H1 (cell line): ENCODE results near the gene IL1RL1. TPM values are rescaled to one million over a fixed set of nuclear protein-coding genes. Genes with fewer than 3 reads are reported as not detected.

Experiments used
- CTCF ChIA-PET: fragments of 300-600 bp; sonication (Branson Sonifier 250); formaldehyde crosslinking; loops from one replicate; lab custom pipeline; 2021; ENCODE audit not compliant: partially characterized antibody; lab: Charles Lee
- POLR2A ChIA-PET: fragments of 300-600 bp; sonication (Branson Sonifier 250); formaldehyde crosslinking; loops from one replicate; lab custom pipeline; 2021; ENCODE audit warnings: inconsistent platforms; ENCODE audit not compliant: partially characterized antibody; lab: Charles Lee
- DNase-seq, 2 experiments: peaks; one replicate each; pipeline versions ENCODE4 v3.0.0 to v3.0.0-alpha.2; 2010 to 2022; ENCODE audit warnings: low spot score in 2 of 2, low read depth in 1 of 2, mixed read lengths in 1 of 2
- FAIRE-seq: peaks from 2 replicates; lab custom pipeline; 2011; peaks lifted over from hg19 to GRCh38; lab: Jason Lieb, UNC
- H2AFZ ChIP-seq: 2 replicates; pipeline ENCODE4 v1.8.1; 2012; ENCODE audit warnings: low read length, inconsistent platforms
- H2AK5ac ChIP-seq: 2 replicates; pipeline ENCODE4 v1.6.1; 2013; ENCODE audit warnings: low read depth, low read length
- H2BK120ac ChIP-seq: replicated peaks from 2 replicates; pipeline ENCODE3; 2013; ENCODE audit warnings: low read depth, low read length, inconsistent platforms
- H2BK12ac ChIP-seq: 2 replicates; pipeline ENCODE4 v1.6.1; 2013; ENCODE audit warnings: low read depth, low read length
- H2BK15ac ChIP-seq: 2 replicates; pipeline ENCODE4 v1.6.1; 2013; ENCODE audit warnings: low read length
- H2BK20ac ChIP-seq: 2 replicates; pipeline ENCODE4 v1.6.1; 2013; ENCODE audit warnings: low read length
- H2BK5ac ChIP-seq: 2 replicates; pipeline ENCODE4 v1.6.1; 2013; ENCODE audit warnings: low read depth, low read length
- H3K14ac ChIP-seq: 2 replicates; pipeline ENCODE4 v1.6.1; 2013; ENCODE audit warnings: inconsistent platforms; ENCODE audit not compliant: insufficient read length
- H3K18ac ChIP-seq: 2 replicates; pipeline ENCODE4 v1.6.1; 2013; ENCODE audit warnings: low read length; ENCODE audit errors: extremely low read depth
- H3K23ac ChIP-seq: 2 replicates; pipeline ENCODE4 v1.6.1; 2013; ENCODE audit warnings: inconsistent platforms; ENCODE audit not compliant: insufficient read length
- H3K23me2 ChIP-seq: 2 replicates; pipeline ENCODE4 v1.6.1; 2013; ENCODE audit warnings: low read depth, low read length
- H3K27ac ChIP-seq: 2 replicates; pipeline ENCODE4 v1.6.1; 2011; ENCODE audit warnings: low read depth, low read length, inconsistent platforms
- H3K27me3 ChIP-seq, 4 experiments: replicated peaks in 1 of 4; 1 replicate in 1 of 4; 2 replicates in 3 of 4; pipeline versions ENCODE4 v1.6.1 to v1.8.1; 2011 to 2013; ENCODE audit warnings: low read length in 3 of 4, mild to moderate bottlenecking in 3 of 4, inconsistent platforms in 2 of 4, mixed read lengths in 2 of 4, moderate library complexity in 1 of 4; ENCODE audit not compliant: control insufficient read depth in 3 of 4, insufficient read depth in 3 of 4; ENCODE audit errors: extremely low read depth in 1 of 4
- H3K36me3 ChIP-seq, 4 experiments: 2 replicates each; pipeline versions ENCODE4 v1.6.1 to v1.8.1; 2011 to 2013; ENCODE audit warnings: mild to moderate bottlenecking in 4 of 4, low read length in 3 of 4, moderate library complexity in 2 of 4, control low read depth in 1 of 4, inconsistent platforms in 1 of 4; ENCODE audit not compliant: insufficient read depth in 4 of 4, control insufficient read depth in 2 of 4
- H3K4ac ChIP-seq: replicated peaks from 2 replicates; pipeline ENCODE3; 2013; ENCODE audit warnings: low read length, low read depth, mixed read lengths, inconsistent platforms; ENCODE audit not compliant: insufficient read length
- H3K4me1 ChIP-seq, 4 experiments: replicated peaks in 1 of 4; 1 replicate in 1 of 4; 2 replicates in 3 of 4; pipeline versions ENCODE4 v1.6.1 to v1.8.1; 2011 to 2013; ENCODE audit warnings: low read length in 3 of 4, inconsistent platforms in 2 of 4, mixed read lengths in 1 of 4; ENCODE audit not compliant: insufficient read depth in 4 of 4, control insufficient read depth in 3 of 4
- H3K4me2 ChIP-seq, 2 experiments: 2 replicates each; pipeline versions ENCODE4 v1.6.1 to v1.8.1; 2011 to 2013; ENCODE audit warnings: low read depth in 2 of 2, low read length in 2 of 2, control low read depth in 1 of 2, inconsistent platforms in 1 of 2, mild to moderate bottlenecking in 1 of 2; ENCODE audit not compliant: insufficient read depth in 1 of 2
- H3K4me3 ChIP-seq, 4 experiments: fragments of 200-600, 300-600 bp in 1 of 4; sonication (generic), shearing (Covaris generic), sonication (Bioruptor Twin) in 1 of 4; 2 replicates each; pipeline versions ENCODE4 v1.5.1 to v1.8.1; 2011 to 2016; ENCODE audit warnings: low read length in 4 of 4, low read depth in 3 of 4, control low read depth in 2 of 4, inconsistent platforms in 2 of 4, mild to moderate bottlenecking in 2 of 4, mixed read lengths in 1 of 4, moderate library complexity in 1 of 4; ENCODE audit not compliant: insufficient read depth in 2 of 4; ENCODE audit errors: extremely low read depth in 1 of 4
- H3K56ac ChIP-seq: replicated peaks from 2 replicates; pipeline ENCODE3; 2013; ENCODE audit warnings: low read depth, mild to moderate bottlenecking, mixed read lengths, low read length, inconsistent platforms; ENCODE audit not compliant: insufficient read length
- H3K79me1 ChIP-seq: 2 replicates; pipeline ENCODE4 v1.6.1; 2013; ENCODE audit warnings: low read depth, low read length, control low read depth
- H3K79me2 ChIP-seq, 2 experiments: 2 replicates each; pipeline versions ENCODE4 v1.6.1 to v1.8.1; 2012 to 2013; ENCODE audit warnings: low read length in 2 of 2, mild to moderate bottlenecking in 2 of 2, inconsistent platforms in 1 of 2; ENCODE audit not compliant: insufficient read depth in 2 of 2, control insufficient read depth in 1 of 2
- H3K9ac ChIP-seq, 4 experiments: replicated peaks in 1 of 4; 1 replicate in 1 of 4; 2 replicates in 3 of 4; pipeline versions ENCODE4 v1.6.1 to v1.8.1; 2011 to 2013; ENCODE audit warnings: low read depth in 3 of 4, low read length in 3 of 4, control low read depth in 2 of 4, mild to moderate bottlenecking in 2 of 4, moderate library complexity in 2 of 4, inconsistent platforms in 1 of 4; ENCODE audit errors: extremely low read depth in 1 of 4
- H3K9me3 ChIP-seq, 2 experiments: 2 replicates each; pipeline versions ENCODE4 v1.6.1 to v1.8.1; 2012 to 2013; ENCODE audit warnings: mild to moderate bottlenecking in 2 of 2, moderate library complexity in 2 of 2, control low read depth in 1 of 2, inconsistent platforms in 1 of 2, low read depth in 1 of 2, low read length in 1 of 2, mixed read lengths in 1 of 2; ENCODE audit not compliant: insufficient read depth in 2 of 2
- H4K20me1 ChIP-seq, 2 experiments: replicated peaks in 1 of 2; 2 replicates each; pipeline versions ENCODE3 to v1.8.1; 2011 to 2013; ENCODE audit warnings: inconsistent platforms in 2 of 2, low read length in 2 of 2, mild to moderate bottlenecking in 1 of 2; ENCODE audit not compliant: insufficient read depth in 2 of 2, control insufficient read depth in 1 of 2
- H4K5ac ChIP-seq: 2 replicates; pipeline ENCODE4 v1.6.1; 2013; ENCODE audit warnings: low read length, low read depth, mixed read lengths, inconsistent platforms; ENCODE audit not compliant: insufficient read length
- H4K8ac ChIP-seq: 2 replicates; pipeline ENCODE4 v1.8.0; 2013; ENCODE audit warnings: mild to moderate bottlenecking, moderate library complexity, low read length, inconsistent platforms; ENCODE audit not compliant: insufficient read depth; ENCODE audit errors: extremely low read depth
- H4K91ac ChIP-seq: replicated peaks from 2 replicates; pipeline ENCODE3; 2013; ENCODE audit warnings: low read length, mixed read lengths, inconsistent platforms; ENCODE audit not compliant: insufficient read length
- CREB1 ChIP-seq: IDR thresholded peaks from 2 replicates; pipeline ENCODE4 v1.6.1; 2012; ENCODE audit warnings: inconsistent platforms
- EZH2 ChIP-seq: fragments of 200-600 bp; sonication (generic); IDR thresholded peaks from 2 replicates; pipeline ENCODE4 v1.7.1; 2012; ENCODE audit warnings: low read depth, mild to moderate bottlenecking, moderate library complexity, low read length, inconsistent platforms; ENCODE audit not compliant: severe bottlenecking
- FOSL1 ChIP-seq: IDR thresholded peaks from 2 replicates; pipeline ENCODE4 v1.6.1; 2011; ENCODE audit warnings: mild to moderate bottlenecking, low read depth, low read length, moderate library complexity; ENCODE audit not compliant: insufficient read depth
- PHF8 ChIP-seq: fragments of 200-600 bp; sonication (generic); conservative IDR thresholded peaks from 2 replicates; pipeline ENCODE4 v1.7.1; 2012; ENCODE audit warnings: low read depth, mild to moderate bottlenecking, inconsistent platforms, low read length, moderate library complexity
- RAD21 ChIP-seq, 2 experiments: IDR thresholded peaks in 1 of 2; conservative IDR thresholded peaks in 1 of 2; 2 replicates each; pipeline ENCODE4 v1.6.1; 2011; ENCODE audit warnings: low read depth in 2 of 2, low read length in 2 of 2, improper control_type of control experiment in 1 of 2, inconsistent platforms in 1 of 2, mild to moderate bottlenecking in 1 of 2, moderate library complexity in 1 of 2
- RNF2 ChIP-seq: fragments of 200-900, 300-1000 bp; sonication (generic); IDR thresholded peaks from 2 replicates; pipeline ENCODE4 v1.7.1; 2016; ENCODE audit warnings: borderline replicate concordance, low read depth, mild to moderate bottlenecking, antibody characterized with exemption, low read length; ENCODE audit not compliant: poor library complexity, severe bottlenecking; ENCODE audit errors: missing control alignments
- SP2 ChIP-seq: IDR thresholded peaks from 2 replicates; pipeline ENCODE4 v1.6.1; 2012; ENCODE audit warnings: mild to moderate bottlenecking, low read length, inconsistent platforms
- SRF ChIP-seq: IDR thresholded peaks from 2 replicates; pipeline ENCODE4 v1.6.1; 2011; ENCODE audit warnings: mild to moderate bottlenecking, low read depth, low read length, moderate library complexity
- TEAD4 ChIP-seq: IDR thresholded peaks from 2 replicates; pipeline ENCODE4 v1.6.1; 2012; ENCODE audit warnings: low read depth, low read length, inconsistent platforms, mixed read lengths
- YY1 ChIP-seq: IDR thresholded peaks from 2 replicates; pipeline ENCODE4 v1.6.1; 2011; ENCODE audit warnings: low read depth, mild to moderate bottlenecking, low read length
- WGBS, 2 experiments: shearing (Covaris generic) in 1 of 2; methylation state at CpG; one replicate each; pipeline versions ENCODE4 v1.1.6 to v1.1.7; 2013 to 2015; ENCODE audit warnings: low lambda C conversion rate in 2 of 2, mixed read lengths in 2 of 2, inconsistent platforms in 1 of 2, low coverage in 1 of 2, missing lambda C conversion rate in 1 of 2; ENCODE audit not compliant: insufficient replicate concordance in 2 of 2, insufficient coverage in 1 of 2, insufficient read length in 1 of 2; ENCODE audit errors: extremely low coverage in 1 of 2, missing lambda C conversion rate in 1 of 2; 5-methylcytosine and 5-hydroxymethylcytosine counted together
- polyA plus RNA-seq, 7 experiments: library from polyadenylated mRNA; depleted of rRNA in 3 of 7; stranded (reverse) in 5 of 7; unstranded in 2 of 7; fragments of >200 nt in 5 of 7; fragments of 200-250 nt in 2 of 7; gene quantifications; 1 replicate in 5 of 7; 2 replicates in 1 of 7; 4 replicates in 1 of 7; pipeline versions ENCODE4 v1.2.1 to v1.2.3, GENCODE V29; 2011 to 2013; ENCODE audit warnings: missing spikeins in 2 of 7, mixed read lengths in 2 of 7
- total RNA-seq: library from RNA; stranded (reverse); fragmentation: NEBNext Ultra II Directional; extraction: Animal tissue kit (Norgen Biotek cat#: 25700); gene quantifications from 2 replicates; pipeline ENCODE4 v1.2.1, GENCODE V29; 2021
- TF ChIP-seq, protein P1 (sequence below): IDR thresholded peaks from 2 replicates; pipeline ENCODE4 v1.6.1; 2012; ENCODE audit warnings: low read length, inconsistent platforms

Gene IL1RL1
- total and polyA plus RNA-seq, 2 of the 8 experiments (the other 6 are each of a cell fraction or from before 2014, with no cell fraction given): not detected

DNA sequence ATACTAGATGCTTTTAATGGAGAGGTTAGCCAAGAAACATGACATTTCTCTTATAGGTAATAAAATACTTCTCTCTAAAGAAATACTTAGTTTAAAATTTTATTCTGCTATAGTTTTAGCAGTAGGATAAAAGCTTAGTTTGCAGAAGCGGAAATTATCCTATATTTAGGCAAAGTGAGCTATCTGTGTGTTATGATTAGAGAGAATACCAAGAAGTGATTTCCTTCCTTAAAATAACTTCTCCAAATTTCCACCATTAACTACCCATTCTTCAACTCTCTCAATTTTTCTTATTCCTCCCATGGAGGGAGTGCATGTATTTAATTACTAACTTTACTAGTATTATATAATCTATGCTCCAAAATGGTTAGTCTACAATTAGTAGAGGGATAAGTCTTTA lies 15.8 kb upstream of the IL1RL1 start:
- H2BK12ac ChIP-seq: no peak overlapping the region
- H2BK120ac ChIP-seq: no peak overlapping the region
- H3K9me3 ChIP-seq: no peaks in the 10 kb centered on the region
- no peaks in the 10 kb centered on the region for H3K79me1 ChIP-seq
- DNase-seq (no peak), FAIRE-seq (no peak)
- no peak overlapping the region for H2AFZ ChIP-seq
- no peak overlapping the region for H3K14ac ChIP-seq
- H3K18ac ChIP-seq: no peak overlapping the region
- H3K4me3 ChIP-seq: no peak overlapping the region
- POLR2A ChIA-PET: no interaction called here
- no peaks in the 10 kb centered on the region for H3K27me3 ChIP-seq
- H4K91ac ChIP-seq: no peak overlapping the region
- no peak overlapping the region for H2BK5ac ChIP-seq
- no peaks in the 10 kb centered on the region for H3K4me1 ChIP-seq
- no peak overlapping the region for H2AK5ac ChIP-seq
- no peaks in the 10 kb centered on the region for H3K36me3 ChIP-seq
- no peak overlapping the region for H2BK15ac ChIP-seq
- no peak overlapping the region for H3K27ac ChIP-seq
- H3K23me2 ChIP-seq: no peaks in the 10 kb centered on the region; the same call in 1 of the 2 replicates
- no peak overlapping the region for H3K4ac ChIP-seq
- no peak overlapping the region for H3K56ac ChIP-seq
- CTCF ChIA-PET: interaction anchor here (1.4 kb wide), 1 partner anchor 10 kb away, joined by 3 read pairs; no protein-coding TSS in a partner anchor
- H3K79me2 ChIP-seq: no peaks in the 10 kb centered on the region
- H3K4me2 ChIP-seq: no peak overlapping the region
- no peak overlapping the region for H4K8ac ChIP-seq
- H3K23ac ChIP-seq: no peak overlapping the region
- 86% methylated on average over 1 of the region's 1 CpG; no CpG with 5 or more reads in 1 of the 2 experiments for WGBS, 2 experiments
- H4K5ac ChIP-seq: no peak overlapping the region
- no peaks in the 10 kb centered on the region for H4K20me1 ChIP-seq
- no peak overlapping the region for H3K9ac ChIP-seq
- no peak overlapping the region for H2BK20ac ChIP-seq
- TF ChIP-seq PHF8 (no peak), YY1 (no peak), RAD21 (IDR thresholded peaks at IDR 0.05 in 1 of 2, conservative IDR thresholded peaks at IDR 0.05 in 1 of 2; ENCODE audit: low read depth in 2 of 2, low read length in 2 of 2) (no peak), FOSL1 (no peak), SP2 (no peak), EZH2 (no peak), CREB1 (no peak), TEAD4 (no peak), SRF (no peak), RNF2 (no peak)
- TF ChIP-seq, protein P1, sequence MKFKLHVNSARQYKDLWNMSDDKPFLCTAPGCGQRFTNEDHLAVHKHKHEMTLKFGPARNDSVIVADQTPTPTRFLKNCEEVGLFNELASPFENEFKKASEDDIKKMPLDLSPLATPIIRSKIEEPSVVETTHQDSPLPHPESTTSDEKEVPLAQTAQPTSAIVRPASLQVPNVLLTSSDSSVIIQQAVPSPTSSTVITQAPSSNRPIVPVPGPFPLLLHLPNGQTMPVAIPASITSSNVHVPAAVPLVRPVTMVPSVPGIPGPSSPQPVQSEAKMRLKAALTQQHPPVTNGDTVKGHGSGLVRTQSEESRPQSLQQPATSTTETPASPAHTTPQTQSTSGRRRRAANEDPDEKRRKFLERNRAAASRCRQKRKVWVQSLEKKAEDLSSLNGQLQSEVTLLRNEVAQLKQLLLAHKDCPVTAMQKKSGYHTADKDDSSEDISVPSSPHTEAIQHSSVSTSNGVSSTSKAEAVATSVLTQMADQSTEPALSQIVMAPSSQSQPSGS: no peak
